ENCODE results near the gene SELENOV.
A peak's percentile ranks its signal among the peaks of the same experiment; 100 is the strongest.

The SELENOV gene

GRCh38 chr19:39480337-39481228 lies 34.4 kb upstream of the SELENOV start, which contains the start of gene TIMM50:
TSS of gene TIMM50 (plus strand) at chr19:39480838. CDS start at chr19:39480854, 16 bp downstream.
- peak; percentile 97 for DNase-seq (ENCODE audit: low read depth)
- TF ChIP-seq, protein P1, sequence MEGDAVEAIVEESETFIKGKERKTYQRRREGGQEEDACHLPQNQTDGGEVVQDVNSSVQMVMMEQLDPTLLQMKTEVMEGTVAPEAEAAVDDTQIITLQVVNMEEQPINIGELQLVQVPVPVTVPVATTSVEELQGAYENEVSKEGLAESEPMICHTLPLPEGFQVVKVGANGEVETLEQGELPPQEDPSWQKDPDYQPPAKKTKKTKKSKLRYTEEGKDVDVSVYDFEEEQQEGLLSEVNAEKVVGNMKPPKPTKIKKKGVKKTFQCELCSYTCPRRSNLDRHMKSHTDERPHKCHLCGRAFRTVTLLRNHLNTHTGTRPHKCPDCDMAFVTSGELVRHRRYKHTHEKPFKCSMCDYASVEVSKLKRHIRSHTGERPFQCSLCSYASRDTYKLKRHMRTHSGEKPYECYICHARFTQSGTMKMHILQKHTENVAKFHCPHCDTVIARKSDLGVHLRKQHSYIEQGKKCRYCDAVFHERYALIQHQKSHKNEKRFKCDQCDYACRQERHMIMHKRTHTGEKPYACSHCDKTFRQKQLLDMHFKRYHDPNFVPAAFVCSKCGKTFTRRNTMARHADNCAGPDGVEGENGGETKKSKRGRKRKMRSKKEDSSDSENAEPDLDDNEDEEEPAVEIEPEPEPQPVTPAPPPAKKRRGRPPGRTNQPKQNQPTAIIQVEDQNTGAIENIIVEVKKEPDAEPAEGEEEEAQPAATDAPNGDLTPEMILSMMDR (IDR thresholded peaks at IDR 0.05; ENCODE audit: insufficient read depth, low read depth, low read length, missing control alignments): no peak
- peak within 1 kb of the TSS; percentile 71 for H3K4me3 ChIP-seq (ENCODE audit: low read depth, low read length)

GRCh38 chr19:39481229-39481545 lies 33.8 kb upstream of the SELENOV start:
- no peak for DNase-seq (ENCODE audit: low read depth)
- H3K4me3 ChIP-seq (ENCODE audit: low read depth, low read length): peak overlapping the region; percentile 71
- TF ChIP-seq, protein P1 (IDR thresholded peaks at IDR 0.05; ENCODE audit: insufficient read depth, low read depth, low read length, missing control alignments): no peak

DNA sequence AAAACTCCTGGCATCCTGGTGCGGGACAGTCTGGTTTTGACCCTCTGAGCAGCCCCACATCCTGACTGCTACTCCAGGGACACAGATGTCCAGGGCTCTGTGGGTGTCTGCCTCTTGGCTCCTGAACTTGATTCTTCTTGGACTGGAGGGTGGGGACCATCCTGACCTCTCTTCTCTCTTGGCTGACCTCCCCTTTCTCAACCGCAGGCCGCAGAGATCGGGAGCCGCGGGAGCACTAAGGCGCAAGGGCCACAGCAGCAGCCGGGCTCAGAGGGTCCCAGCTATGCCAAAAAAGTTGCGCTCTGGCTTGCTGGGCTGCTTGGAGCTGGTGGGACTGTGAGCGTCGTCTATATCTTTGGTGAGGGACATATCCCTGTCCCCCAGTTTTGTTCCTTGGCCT lies 33.3 kb upstream of the SELENOV start:
- H3K4me3 ChIP-seq (ENCODE audit: low read depth, low read length): peak overlapping the region; percentile 71
- TF ChIP-seq, protein P1 (IDR thresholded peaks at IDR 0.05; ENCODE audit: insufficient read depth, low read depth, low read length, missing control alignments): no peak
- DNase-seq (ENCODE audit: low read depth): no peak

DNA sequence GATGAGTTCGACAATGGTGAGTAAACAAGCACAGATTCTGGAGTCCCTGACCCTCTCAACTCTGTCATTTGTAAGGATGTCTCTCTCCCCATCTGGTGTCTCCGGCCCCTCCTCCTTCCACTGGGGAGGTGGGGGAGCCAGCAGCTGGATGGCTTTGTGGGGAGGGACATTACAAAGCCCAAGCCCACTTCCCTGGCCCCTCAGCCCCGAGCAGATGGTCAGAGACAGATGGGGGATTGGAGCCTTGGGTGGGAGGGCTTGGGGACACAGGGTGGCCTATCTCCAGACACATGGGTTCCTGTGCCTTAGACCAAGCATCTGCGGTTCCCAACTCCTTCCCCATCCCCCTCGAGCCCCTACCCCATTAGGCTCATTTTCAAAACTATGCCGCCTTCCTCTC lies 31.8 kb upstream of the SELENOV start:
- TF ChIP-seq, protein P1 (IDR thresholded peaks at IDR 0.05; ENCODE audit: insufficient read depth, low read depth, low read length, missing control alignments): no peak
- no peak for DNase-seq (ENCODE audit: low read depth)
- H3K4me3 ChIP-seq (ENCODE audit: low read depth, low read length): no peak overlapping the region

DNA sequence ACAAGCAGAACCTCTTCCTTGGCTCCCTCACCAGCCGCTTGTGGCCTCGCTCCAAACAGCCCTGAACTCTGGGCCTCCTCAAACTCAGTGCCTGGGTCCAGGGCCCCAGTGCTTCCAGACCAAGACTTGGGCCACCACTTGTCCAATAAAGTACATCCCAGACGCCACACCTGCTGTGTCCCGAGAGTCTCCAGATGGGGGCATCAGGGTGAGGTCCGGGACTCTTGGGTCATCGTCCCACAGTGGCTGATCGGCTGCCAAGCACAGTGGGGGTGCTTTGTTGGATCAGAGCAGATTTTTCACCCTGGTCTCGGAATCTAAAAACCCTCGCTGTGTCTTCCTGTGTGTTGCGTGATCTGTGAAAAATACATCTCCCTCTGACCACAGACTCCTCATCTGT lies 25.2 kb upstream of the SELENOV start:
- DNase-seq (ENCODE audit: low read depth): no peak
- TF ChIP-seq, protein P1 (IDR thresholded peaks at IDR 0.05; ENCODE audit: insufficient read depth, low read depth, low read length, missing control alignments): no peak
- no peak overlapping the region for H3K4me3 ChIP-seq (ENCODE audit: low read depth, low read length)

DNA sequence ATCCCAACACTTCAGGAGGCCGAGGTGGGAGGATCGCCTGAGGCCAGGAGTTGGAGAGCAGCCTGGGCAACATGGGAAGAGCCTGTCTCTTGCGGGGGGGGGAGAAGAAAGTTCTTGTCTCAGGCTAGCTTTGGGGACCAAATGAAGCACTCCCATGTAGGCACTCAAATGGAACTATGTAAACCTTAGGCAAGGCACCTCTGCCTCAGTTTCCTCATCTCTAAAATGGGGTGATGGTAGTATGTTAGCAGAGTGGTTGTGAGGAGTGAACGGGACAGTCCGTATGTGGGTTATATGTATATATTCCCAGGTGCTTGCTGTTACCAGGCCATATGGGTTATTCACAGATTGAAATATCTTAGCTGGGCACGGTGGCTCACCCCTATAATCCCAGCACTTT lies 22.7 kb upstream of the SELENOV start:
- TF ChIP-seq, protein P1 (IDR thresholded peaks at IDR 0.05; ENCODE audit: insufficient read depth, low read depth, low read length, missing control alignments): no peak
- H3K4me3 ChIP-seq (ENCODE audit: low read depth, low read length): no peak overlapping the region
- no peak for DNase-seq (ENCODE audit: low read depth)

GRCh38 chr19:39492788-39493187 lies 22.2 kb upstream of the SELENOV start:
- H3K4me3 ChIP-seq (ENCODE audit: low read depth, low read length): no peak overlapping the region
- DNase-seq (ENCODE audit: low read depth): no peak
- TF ChIP-seq, protein P1 (IDR thresholded peaks at IDR 0.05; ENCODE audit: insufficient read depth, low read depth, low read length, missing control alignments): no peak
